NCI-H226 (cell line): Measurements from ENCODE around the gene TENM4.
A peak's percentile ranks its signal among the peaks of the same experiment; 100 is the strongest.

Source experiments
- DNase-seq: peaks from one replicate; pipeline ENCODE4 v3.0.0-alpha.2; 2015

The TENM4 gene

GRCh38 chr11:79160791-79161403 is 279.9 kb downstream of the TENM4 start:
- DNase-seq: peak; percentile 18

- no peak for DNase-seq
Observed at GRCh38 chr11:79159657-79160450, 281.0 kb downstream of the TENM4 start.

DNA sequence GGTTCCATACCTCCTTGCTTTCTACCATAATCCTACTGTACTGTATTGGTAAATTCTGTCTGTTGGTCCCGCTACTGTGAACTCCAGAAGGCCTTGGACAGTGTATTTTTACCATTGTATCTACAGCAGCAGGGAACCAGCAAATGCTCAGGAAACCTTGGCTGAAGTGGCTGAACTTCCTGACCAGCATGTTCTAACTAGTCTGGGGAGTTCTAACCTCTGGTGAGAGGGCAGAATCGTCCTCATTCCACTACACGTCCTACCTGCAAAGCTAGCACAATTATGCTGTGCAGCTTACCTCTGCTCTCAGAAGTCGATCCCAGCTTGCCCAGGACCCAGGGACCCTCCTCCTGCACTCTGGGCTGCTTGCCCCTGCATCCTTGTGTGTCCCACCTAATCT is 283.1 kb downstream of the TENM4 start:
- DNase-seq: no peak

DNA sequence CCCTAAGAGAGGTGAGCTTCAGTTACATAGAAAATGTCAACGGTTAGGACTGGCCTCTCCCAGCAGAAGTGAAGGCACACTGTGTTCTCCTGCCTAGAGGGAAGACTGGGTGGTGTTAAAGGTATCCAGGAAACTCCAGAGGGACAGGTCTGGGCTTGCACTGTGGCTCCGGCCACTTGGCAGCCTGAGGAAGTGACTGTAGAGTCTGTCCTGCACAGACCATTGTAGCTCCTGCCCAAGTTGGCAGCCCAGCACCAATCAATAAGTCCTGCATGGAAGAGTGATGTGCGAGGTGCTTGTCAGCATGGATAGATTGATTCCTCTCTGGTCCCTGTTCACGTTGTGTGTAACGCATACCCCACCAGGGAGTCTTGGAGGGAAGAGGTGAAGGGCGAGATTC is 284.8 kb downstream of the TENM4 start:
- no peak for DNase-seq

GRCh38 chr11:79155237-79155636 is 285.6 kb downstream of the TENM4 start:
- no peak for DNase-seq

GRCh38 chr11:79152511-79152910 is 288.3 kb downstream of the TENM4 start:
- DNase-seq: no peak

DNA sequence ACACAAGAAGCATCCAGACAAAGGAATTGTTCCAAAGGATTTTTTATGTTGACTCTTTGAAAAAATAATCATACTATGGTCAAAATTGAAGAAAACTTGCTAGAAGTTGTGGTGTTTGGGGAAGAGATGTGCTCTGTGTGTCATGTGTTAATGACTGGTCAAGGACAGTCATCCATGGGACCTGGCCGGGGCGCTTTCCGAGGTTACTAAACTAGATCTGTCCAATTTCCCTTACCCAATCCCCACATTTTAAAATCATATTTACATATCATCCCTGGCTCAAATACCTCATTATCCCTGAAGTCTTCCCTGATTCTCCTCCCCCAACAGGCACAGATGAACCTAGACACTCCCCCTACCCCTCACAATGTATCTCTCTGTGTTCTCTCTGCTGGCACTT is 289.4 kb downstream of the TENM4 start:
- no peak for DNase-seq

DNA sequence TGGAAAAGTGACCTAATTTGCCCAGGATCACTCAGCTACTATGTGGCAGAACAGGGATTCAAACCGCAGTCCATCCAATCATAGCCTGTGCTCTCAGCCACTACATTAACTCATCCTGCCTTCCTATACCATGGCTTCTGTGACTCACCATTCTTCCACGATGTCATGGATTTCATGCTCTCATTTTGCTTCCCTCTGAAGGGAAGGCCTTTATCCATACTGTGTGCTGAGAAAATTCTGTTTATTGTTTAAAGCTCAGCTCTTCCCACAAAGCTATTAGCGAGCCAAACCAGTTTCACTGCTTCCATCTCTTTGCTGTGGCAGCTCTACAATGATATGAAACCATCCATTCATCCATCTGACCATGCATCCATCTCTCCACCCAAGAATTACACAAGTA is 289.9 kb downstream of the TENM4 start:
- DNase-seq: no peak

DNA sequence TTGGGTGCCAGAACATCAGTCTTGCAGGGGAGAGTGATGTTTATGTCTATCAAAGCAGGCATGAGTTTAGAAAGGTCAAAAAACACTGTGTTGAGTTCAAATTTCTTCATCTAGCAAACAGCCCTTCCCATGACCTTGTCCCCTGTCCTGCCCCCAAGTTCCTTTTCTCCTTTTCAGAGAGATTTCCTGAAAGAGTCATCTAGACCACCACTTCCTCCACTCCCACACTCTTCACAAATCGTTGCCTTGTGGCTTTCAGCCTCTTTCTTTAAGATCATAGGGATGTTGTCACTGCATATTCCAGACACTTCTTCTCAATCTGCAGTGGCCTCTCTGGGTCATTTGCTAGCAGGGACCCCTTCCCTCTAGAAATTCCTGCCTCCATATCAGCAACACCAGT is 290.5 kb downstream of the TENM4 start:
- no peak for DNase-seq

- DNase-seq: no peak
Observed at GRCh38 chr11:79147731-79148130, 293.1 kb downstream of the TENM4 start.

GRCh38 chr11:79147011-79147410 is 293.8 kb downstream of the TENM4 start:
- DNase-seq: no peak

GRCh38 chr11:79139900-79140299 is 300.9 kb downstream of the TENM4 start:
- no peak for DNase-seq

DNA sequence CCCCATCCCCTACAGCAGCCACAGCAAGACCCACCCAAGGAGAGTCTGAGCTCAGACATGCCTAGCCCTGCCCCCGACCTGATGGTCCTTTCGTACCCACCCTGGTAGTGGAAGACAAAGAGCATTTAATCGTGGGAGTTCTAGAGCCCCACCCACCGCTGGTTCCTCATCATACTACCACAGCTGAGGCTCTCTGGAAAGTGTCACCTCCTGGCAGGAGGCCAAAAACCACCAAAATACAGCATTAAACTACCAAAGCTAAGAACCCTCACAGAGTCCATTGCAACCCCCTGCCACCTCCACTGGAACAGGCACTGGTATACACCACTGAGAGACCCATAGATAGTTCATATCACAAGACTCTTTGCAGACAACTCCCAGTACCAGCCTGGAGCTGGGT is 311.1 kb downstream of the TENM4 start:
- no peak for DNase-seq

- DNase-seq: no peak
Observed at GRCh38 chr11:79128291-79128690, 312.5 kb downstream of the TENM4 start.

GRCh38 chr11:79122759-79123158 is 318.1 kb downstream of the TENM4 start:
- no peak for DNase-seq

- DNase-seq: no peak
Observed at GRCh38 chr11:79121351-79121750, 319.5 kb downstream of the TENM4 start.

DNA sequence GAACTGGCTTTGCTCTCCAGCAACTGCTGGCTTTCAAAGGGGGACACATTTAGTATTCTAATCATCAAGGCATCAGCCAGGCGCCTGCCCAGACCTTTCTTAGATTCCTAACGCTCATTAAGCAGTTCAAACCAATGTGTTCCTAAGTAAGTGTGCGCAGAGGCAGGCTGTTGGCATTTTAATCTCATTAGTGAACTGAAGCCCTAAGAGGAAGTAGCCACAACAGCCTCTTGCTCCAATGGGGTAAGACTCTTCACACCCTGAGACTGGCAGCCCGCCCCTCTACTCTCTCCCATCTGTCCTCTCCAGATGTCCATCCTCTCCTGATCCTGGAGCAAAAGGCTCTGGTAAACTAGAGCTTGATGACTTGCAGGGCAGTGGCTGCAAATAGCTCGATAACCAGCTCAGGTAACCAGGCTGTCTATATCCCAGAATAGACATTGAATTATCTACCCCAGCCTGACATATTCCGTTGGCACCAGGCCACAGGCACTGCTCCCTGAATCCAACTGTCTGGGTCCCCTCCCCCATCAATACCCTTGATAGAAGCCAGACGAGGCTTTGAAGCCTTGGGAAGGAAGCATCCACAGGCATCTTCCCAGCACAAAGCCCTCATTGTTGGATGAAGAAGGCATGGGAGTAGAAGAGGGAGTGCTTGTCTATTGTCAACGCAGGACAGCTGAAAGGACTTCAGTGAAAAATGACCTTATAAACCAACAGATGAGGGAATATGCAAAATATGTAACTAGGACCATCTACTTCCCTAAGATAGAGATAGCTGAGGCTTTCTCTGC is 321.1 kb downstream of the TENM4 start:
- no peak for DNase-seq

DNA sequence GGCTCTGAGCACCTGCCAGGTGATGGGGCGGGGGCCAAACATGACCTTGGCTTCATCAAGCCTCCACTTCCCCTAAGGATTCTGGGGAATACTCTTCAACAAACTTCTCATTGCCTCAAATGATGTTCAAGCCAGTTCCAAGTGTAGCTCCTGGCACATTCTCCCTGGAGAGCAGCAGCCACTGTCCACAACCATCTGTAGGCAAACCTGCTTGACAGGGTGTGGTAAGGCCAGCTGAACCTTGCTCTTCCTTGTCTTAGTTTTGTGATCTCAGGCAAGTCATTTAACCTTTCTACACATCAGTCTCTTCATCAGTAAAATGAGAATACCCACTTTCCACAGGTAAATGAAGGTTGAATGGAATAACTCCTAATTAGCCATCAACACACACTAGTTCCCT is 323.3 kb downstream of the TENM4 start:
- DNase-seq: no peak

GRCh38 chr11:79116600-79116999 is 324.2 kb downstream of the TENM4 start:
- DNase-seq: no peak

DNA sequence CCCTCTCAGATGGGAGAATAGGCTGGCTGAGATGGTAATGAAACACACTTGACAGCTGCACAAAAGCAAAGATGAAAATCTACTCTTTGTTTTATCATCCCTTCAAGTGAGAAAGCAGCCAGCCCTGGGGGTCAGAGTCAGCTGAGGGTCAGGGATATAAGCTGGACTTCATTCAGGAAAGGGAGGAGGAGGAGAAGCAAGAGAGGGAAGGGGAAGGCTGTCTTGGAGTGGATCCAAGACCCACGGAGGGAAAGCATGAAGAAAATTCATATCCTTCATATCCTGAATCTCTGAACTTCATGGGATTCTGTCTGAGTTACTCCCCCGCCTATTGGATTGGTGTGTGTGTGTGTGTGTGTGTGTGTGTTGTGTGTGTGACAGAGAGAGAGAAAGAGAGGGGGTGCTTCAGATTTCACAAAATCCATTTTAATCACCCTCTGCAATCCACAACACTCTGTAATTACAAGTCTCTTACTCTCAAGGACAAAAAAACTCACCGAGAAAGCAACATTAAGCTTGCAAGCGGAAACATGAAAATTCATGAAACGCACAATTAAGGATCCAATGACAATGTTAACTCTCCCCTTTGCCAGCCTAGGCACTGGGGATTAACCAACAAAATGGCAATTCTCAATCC is 327.7 kb downstream of the TENM4 start:
- DNase-seq: no peak

GRCh38 chr11:79110796-79111195 is 330.0 kb downstream of the TENM4 start:
- DNase-seq: no peak

DNA sequence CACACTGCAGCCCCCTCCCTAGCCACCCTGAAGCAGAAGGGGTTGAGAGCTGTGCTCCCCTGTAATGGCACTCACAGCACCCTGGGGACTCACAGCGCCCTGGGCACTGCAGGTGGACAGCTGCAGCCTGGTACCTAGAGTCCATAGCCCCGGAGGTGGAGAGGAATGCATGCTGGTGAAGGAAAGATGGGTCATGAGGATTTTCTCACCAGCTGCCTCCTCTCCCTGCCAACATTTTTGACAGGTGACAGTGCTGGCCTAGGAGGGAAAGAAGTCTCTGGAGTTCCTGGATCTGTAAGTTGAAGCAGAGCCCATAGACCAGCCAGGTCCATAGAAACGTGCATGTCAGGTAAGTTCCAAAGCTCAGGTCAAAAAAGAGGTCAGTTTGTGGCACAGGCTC is 330.5 kb downstream of the TENM4 start:
- no peak for DNase-seq

- DNase-seq: no peak
Observed at GRCh38 chr11:79108851-79109250, 332.0 kb downstream of the TENM4 start.
